ENCODE data around the gene WNT3.
"Not testable (repeated sequence)": the region's sequence is repeated elsewhere in the genome, so short reads cannot be mapped to it uniquely, and the experiment has no call there.

The WNT3 gene

DNA sequence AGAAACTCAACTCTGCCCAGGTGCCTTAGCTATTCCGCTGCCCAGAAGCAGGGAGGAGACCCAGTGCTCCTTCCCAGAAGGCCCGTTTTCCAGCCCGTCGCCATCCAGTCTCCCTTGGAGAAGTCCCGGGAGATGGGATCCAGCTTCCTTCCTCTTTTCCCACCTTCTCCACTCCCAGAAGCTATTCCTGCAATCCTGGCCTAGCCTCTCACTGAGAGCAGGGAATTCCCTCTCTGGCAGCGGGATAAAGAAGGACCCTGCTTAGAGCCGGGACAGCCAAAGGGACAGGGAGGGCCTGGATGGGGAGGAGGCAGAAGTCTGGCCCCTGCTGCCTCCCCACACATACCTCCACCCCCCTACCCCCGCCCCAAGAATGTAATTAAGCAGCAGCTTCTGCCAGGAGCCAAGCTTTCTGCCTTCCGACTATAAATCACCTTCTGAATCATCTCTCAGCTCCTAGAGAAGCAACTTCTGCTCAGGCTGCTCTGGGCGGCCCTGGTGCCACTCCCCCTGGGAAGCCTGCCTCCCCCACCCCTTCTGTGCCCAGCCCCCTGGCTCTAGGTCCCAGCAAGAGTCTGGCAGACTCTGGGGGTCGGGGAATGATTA lies 6.4 kb downstream of the WNT3 start:
- DNase-seq, result no peak

DNA sequence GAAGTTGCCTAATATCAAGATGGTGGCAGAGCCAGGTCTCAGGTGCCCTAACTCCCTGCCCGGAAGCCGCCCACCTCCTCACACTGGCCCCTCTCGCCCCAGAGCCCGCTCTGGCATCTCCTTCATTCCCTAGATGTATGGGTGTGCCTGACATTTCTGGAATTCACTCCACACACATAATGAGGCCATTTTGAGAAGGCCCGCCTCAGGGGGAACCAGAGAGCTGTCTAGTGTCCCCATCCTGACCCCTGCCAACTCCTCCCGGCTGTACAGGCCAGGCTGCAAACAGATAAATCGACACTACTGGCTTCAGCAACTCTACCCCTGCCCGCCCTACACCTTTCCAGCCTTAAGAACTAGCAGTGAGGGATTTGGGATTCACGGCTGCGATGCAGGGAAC lies 7.7 kb downstream of the WNT3 start:
- DNase-seq, result no peak

GRCh38 chr17:46809110-46809571 lies 9.4 kb downstream of the WNT3 start:
- no peak for DNase-seq

- no peak for DNase-seq
These were observed 12.7 kb downstream of the WNT3 start for GRCh38 chr17:46805771-46806170.

- no peak for DNase-seq
These were observed 14.9 kb downstream of the WNT3 start for GRCh38 chr17:46803544-46803943.

DNA sequence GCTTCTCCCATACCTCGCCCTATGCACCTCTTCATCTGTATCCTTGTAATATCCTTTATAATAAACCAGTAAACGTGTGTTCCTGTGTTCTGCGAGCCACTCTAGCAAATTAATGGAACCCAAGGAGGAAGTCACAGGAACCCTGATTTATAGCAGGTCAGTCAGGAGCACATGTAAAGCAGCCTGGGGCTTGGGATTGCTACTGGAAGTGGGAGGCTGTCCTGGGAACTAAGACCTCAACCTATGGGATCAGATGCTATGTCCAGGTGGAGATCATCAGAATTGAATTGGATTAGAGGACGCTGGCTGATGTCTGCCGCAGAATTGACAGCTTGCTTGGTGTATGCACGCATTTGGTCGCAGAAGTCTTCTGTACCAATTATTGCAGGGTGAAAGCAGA lies 15.7 kb downstream of the WNT3 start:
- DNase-seq, result no peak

GRCh38 chr17:46800573-46800972 lies 17.9 kb downstream of the WNT3 start:
- no peak for DNase-seq

- DNase-seq, result no peak
These were observed 21.4 kb downstream of the WNT3 start for GRCh38 chr17:46796956-46797530.

DNA sequence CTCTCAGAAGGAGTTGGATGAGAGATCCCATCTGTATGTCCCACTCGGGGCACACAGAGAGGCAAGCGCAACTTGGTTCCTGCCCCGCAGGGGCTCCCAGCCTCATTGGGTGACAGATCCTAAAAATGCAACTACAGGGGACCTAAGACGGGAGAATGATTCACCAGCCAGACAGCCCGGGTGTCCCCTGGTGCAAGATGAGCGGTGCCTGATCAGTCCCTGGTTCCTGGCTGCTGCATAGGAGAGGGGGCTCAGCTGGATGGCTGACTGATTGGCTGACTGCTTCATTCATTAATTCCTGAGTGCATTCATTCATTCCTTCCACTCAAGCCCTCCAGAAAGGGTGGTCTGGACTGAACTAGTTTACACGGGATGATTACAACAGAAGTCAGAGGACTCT lies 22.0 kb downstream of the WNT3 start:
- no peak for DNase-seq

GRCh38 chr17:46796084-46796483 lies 22.4 kb downstream of the WNT3 start:
- DNase-seq, result no peak

GRCh38 chr17:46795379-46795952 lies 23.0 kb downstream of the WNT3 start:
- DNase-seq, result no peak

DNA sequence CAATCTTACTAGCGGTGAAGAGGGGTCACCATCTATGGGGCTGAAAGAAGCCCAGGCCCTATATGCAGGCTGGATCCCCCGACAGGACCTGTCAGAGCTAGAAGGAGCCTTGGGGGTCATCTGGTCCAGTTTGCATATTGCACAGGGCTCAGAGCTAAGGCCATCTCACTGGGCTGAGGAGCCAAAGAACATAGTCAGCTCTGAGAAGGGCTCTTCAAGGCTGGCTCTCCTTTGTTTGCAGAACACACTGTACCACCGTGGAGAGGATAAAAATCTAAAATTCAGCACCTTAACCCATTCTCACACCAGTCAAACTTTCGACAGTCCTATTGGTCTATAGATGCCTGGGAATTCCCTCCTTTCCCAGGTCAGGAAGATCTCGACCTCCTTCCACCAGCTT lies 24.2 kb downstream of the WNT3 start:
- DNase-seq, result no peak

GRCh38 chr17:46793541-46793940 lies 25.0 kb downstream of the WNT3 start:
- DNase-seq, result no peak

GRCh38 chr17:46793023-46793422 lies 25.5 kb downstream of the WNT3 start:
- not testable (repeated sequence) for DNase-seq

GRCh38 chr17:46792071-46792470 lies 26.4 kb downstream of the WNT3 start:
- DNase-seq, result no peak

DNA sequence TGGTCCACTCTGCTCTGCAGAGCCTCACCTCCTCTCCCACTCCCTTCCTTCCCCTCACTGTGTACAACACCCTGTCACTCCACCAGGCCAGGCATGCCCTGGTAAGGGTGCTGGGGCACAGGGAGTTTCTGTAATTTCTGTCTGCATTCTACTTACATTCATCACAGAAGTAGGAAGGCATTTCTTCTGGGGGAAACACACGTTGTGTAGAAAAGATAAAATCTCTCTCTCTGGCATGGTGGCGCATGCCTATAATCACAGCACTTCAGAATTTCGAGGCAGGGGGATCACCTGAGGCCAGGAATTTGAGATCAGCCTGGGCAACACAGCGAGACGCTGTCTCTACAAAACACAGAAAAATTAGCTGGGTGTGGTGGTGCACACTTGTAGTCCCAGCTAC lies 27.0 kb downstream of the WNT3 start:
- DNase-seq, result no peak

- no peak for DNase-seq
These were observed 28.3 kb downstream of the WNT3 start for GRCh38 chr17:46790216-46790615.

GRCh38 chr17:46789610-46790009 lies 28.9 kb downstream of the WNT3 start:
- DNase-seq, result no peak

GRCh38 chr17:46788796-46789195 lies 29.7 kb downstream of the WNT3 start:
- no peak for DNase-seq

GRCh38 chr17:46788300-46788699 lies 30.2 kb downstream of the WNT3 start:
- DNase-seq, result no peak

- DNase-seq, result no peak
These were observed 31.0 kb downstream of the WNT3 start for GRCh38 chr17:46787478-46787877.

DNA sequence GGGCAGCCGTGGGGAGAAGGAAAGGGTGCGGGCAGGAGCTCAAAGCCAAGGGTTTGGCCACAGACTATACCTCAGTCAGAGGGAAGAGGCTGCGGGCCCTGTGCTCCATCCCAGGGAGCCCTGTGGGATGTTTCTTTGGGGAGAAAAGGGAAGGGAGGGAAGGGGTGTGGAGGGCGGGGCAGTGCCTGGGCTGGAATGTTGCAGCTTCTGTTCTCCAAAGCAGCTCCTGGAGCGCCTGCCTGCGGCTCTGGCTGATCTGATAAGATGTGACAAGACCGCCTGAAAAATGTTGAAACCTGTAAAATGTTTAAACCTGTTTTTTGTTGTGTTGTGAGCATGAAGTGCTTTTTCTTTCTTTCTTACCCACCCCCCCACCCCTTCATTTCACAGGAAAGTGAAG lies 32.8 kb downstream of the WNT3 start:
- DNase-seq, result no peak

GRCh38 chr17:46783031-46783593 lies 35.4 kb downstream of the WNT3 start:
- DNase-seq, result no peak

GRCh38 chr17:46782250-46782953 lies 36.1 kb downstream of the WNT3 start:
- DNase-seq, result no peak
